HG02763 (cell line): ENCODE results near the gene INO80E.
A peak's percentile ranks its signal among the peaks of the same experiment; 100 is the strongest.
"Not testable (repeated sequence)": the region's sequence is repeated elsewhere in the genome, so short reads cannot be mapped to it uniquely, and the experiment has no call there.

Experiments used
- ATAC-seq: cut with Tn5 transposase; IDR thresholded peaks from one replicate; pipeline ENCODE4 v1.9.1; 2021; ENCODE audit warnings: mild to moderate bottlenecking, moderate library complexity; ENCODE audit not compliant: unreplicated experiment

The INO80E gene

GRCh38 chr16:29995911-29996765 is at the start of gene INO80E:
Gene INO80E, plus strand, starts transcription at chr16:29996241. Its CDS starts 70 bp downstream, at chr16:29996311.
- peak; percentile 94 for ATAC-seq

- no peak for ATAC-seq
Observed at GRCh38 chr16:29947897-29948296, 48.1 kb upstream of the INO80E start.

GRCh38 chr16:29950806-29951461 is 45.1 kb upstream of the INO80E start:
- ATAC-seq: no peak

- ATAC-seq: no peak
Observed at GRCh38 chr16:29951625-29952365, 44.2 kb upstream of the INO80E start.

- no peak for ATAC-seq
Observed at GRCh38 chr16:29958756-29959155, 37.3 kb upstream of the INO80E start.

GRCh38 chr16:29959293-29959692 is 36.7 kb upstream of the INO80E start:
- ATAC-seq: no peak

GRCh38 chr16:29959821-29960220 is 36.2 kb upstream of the INO80E start:
- ATAC-seq: not testable (repeated sequence)

GRCh38 chr16:29961127-29961478 is 34.9 kb upstream of the INO80E start:
- no peak for ATAC-seq

GRCh38 chr16:29961479-29962343 is 34.3 kb upstream of the INO80E start, which contains the start of gene TMEM219:
Gene TMEM219, plus strand, starts transcription at chr16:29962079. Its CDS starts 1,065 bp downstream, at chr16:29963144.
- peak; percentile 89 for ATAC-seq

GRCh38 chr16:29962344-29962994 is 33.6 kb upstream of the INO80E start:
- no peak for ATAC-seq

GRCh38 chr16:29963021-29963743 is 32.9 kb upstream of the INO80E start:
- ATAC-seq: no peak

GRCh38 chr16:29968205-29968604 is 27.8 kb upstream of the INO80E start:
- no peak for ATAC-seq

GRCh38 chr16:29971304-29971703 is 24.7 kb upstream of the INO80E start:
- no peak for ATAC-seq

- ATAC-seq: no peak
Observed at GRCh38 chr16:29972500-29972899, 23.5 kb upstream of the INO80E start.

- no peak for ATAC-seq
Observed at GRCh38 chr16:29972992-29973383, 23.1 kb upstream of the INO80E start.

GRCh38 chr16:29973384-29974246 is 22.4 kb upstream of the INO80E start, which contains the start of gene TAOK2:
Gene TAOK2, plus strand, starts transcription at chr16:29973868. Its CDS starts 3,905 bp downstream, at chr16:29977773.
- ATAC-seq: peak; percentile 92

- ATAC-seq: no peak
Observed at GRCh38 chr16:29974291-29975133, 21.5 kb upstream of the INO80E start.
